Ureter (tissue), 1 donor: ENCODE results near the gene C10orf67. TPM values are rescaled to one million over a fixed set of nuclear protein-coding genes. Genes with fewer than 3 reads are reported as not detected.
"Not testable (repeated sequence)": the region's sequence is repeated elsewhere in the genome, so short reads cannot be mapped to it uniquely, and the experiment has no call there.

Source experiments
- DNase-seq: peaks from one replicate; pipeline ENCODE4 v3.0.0-alpha.2; 2020; ENCODE audit warnings: low spot score
- total RNA-seq: library from RNA; stranded (reverse); gene quantifications from one replicate; pipeline ENCODE4 v1.2.4, GENCODE V29; 2023
- donor health status: DM: yes; HTN: yes; CAD: no.

C10orf67 gene
- total RNA-seq, 1 donor from 2014 or later = not detected

DNA sequence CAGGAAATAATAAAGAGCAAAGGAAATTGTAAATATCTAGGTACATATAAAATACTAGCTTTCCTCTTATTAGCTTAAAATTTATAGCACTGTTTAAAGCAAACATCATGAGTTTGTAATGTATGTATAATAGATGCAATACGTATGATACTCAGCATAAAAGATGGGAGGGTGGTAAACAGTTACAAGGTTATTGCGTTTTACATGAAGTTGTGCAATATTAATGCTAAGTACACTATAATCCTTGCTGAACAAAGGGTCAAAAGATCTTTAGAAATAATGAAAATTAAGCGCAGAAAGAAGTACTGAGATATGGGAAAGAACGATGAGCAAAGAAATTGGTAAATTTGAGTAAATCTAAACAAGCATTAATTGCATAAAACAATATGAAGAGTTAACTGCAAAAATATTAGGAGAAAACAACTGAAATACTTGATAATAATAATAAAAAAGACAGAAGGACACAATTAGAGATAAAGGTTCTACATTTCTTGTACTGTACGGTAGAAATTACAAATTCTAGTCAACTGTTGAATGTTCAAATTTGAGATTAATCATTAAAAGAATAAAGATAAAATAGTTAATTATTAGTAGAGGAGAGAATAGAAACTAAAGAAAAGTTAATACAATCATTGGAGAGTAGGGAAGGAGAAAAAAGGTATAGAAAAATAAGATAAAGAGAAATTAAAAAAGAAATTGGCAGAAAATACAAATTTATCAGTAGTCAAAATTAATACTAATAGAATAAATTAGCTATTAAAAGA, 17.9 kb downstream of the C10orf67 start:
- no peak for DNase-seq

DNA sequence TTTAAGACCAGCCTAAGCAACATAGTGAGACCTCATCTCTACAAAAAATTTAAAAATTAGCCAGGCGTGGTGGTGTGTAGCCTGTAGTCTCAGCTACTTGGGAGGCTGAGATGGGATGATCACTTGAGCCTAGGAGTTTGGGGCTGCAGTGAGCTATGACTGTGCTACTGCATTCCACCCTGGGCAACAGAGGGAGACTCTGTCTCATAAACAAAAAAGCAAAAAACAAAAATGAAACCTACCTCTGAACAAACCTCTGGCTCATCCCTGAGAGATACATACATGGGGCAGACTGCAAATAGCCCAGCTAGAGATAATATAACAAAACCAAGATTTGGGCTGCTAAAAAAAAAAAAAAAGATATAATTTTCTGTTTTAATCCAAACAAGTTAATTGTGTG, 19.5 kb downstream of the C10orf67 start:
- no peak for DNase-seq

DNA sequence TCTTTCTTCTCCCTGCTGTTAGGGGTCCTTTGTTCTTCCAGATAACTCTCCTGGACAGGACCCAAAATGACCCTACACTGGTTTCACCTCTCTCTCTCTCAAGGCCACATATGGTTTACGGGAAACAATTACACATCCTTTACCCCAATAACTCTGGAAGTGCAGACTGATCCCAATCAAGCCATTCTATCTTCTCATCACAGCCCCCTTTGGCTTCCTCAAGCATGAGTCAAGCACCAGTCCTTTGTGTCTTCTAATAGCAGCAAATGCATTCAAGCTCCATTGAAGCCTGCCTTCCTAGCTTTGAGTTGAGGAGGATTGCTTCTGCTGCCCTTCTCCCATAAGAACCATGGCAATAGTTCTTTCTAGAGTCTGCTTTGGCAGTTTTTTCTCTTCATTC, 20.2 kb downstream of the C10orf67 start:
- no peak for DNase-seq

DNA sequence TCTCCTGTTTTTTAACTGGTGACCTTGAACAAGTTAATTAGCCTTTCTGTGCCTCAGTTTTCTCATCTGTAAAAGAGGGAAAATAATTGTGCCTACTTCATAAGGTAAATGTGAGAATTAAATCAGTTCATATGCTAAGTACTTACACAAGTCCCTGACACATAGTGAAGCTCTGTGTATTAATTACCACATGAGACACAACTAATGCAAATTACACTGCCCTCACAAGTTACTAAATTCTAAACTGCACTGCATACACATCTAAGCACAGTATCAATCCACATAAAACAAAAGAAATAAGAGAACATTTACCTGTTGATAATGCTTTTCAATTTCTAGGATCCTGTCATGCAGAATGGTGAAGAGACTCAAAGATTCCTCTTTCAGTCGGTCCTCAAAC, 22.5 kb downstream of the C10orf67 start:
- DNase-seq = no peak

DNA sequence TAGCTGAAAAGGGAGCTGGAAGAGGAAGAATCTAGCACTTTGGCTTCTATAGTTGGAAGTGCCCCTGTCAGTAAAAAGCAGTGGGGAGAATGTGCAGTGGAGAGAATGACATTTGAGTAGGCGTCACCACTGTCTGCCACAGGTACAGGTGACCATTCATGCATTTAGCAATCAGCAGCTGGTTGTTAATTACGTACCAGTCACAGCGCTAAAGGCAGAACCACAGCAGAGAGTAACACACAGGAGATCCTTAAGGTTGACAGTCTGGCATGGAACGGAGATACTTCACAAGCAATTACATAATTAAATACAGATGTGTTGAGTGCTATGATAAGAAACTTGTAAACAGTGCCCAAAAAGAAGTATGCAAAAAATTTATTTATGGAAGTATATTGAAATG, 24.8 kb downstream of the C10orf67 start:
- DNase-seq = no peak

DNA sequence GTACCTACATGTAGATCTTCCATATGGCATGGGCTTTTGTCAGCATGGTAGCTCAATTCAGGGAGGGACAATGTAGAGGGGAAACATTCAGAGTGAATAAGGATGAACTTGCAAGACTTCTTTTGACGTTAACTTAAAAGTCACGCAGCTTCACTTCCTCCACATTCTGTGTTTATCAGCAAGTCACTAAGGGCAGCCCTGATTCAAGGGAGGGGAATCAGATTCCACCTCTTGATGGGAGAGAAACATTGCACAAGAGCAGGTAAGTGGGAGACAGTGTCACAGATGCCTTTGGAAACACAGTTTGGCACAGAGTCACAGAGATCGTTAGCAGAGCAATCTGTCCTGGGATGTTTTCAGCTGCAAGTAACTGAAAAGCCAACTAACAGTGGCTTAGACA, 26.2 kb downstream of the C10orf67 start:
- no peak for DNase-seq

DNA sequence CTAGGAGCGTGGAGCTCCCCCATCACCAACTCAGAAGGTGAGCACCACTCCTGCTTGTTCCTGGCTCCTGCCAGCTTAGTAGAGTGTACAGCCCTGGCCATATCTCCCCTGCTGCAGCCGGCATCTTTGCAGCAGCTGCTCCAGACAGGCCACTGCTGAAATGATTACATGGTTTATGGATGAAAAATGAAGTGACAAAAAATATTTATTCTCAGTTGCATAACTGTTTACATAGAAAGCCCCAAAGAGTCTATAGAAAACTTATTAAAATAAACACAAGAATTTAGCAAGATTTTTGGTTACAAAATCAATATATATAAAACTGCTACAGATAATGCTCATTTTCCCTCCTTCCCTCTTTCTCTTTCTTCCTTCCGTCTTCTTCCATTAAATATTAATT, 27.2 kb downstream of the C10orf67 start:
- DNase-seq = no peak

DNA sequence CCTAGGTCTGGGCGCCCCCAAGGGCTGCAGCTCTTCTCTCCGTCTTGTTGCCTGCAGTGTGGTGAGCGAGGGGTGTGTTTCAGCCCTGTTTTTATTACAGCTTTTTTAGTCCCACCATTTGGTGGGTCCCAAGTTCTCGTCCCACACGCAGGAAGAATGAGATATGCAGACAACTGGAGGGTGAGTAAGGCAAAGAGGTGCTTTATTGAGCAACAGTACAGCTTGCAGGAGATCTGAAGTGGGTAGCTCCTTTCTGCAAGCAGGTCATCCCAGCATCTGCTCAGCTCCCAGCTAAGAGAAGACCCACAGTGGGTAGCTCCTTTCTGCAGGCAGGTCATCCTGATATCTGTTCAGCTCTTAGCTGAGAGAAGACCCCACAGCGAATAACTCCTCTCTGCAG, 28.2 kb downstream of the C10orf67 start:
- no peak for DNase-seq

DNA sequence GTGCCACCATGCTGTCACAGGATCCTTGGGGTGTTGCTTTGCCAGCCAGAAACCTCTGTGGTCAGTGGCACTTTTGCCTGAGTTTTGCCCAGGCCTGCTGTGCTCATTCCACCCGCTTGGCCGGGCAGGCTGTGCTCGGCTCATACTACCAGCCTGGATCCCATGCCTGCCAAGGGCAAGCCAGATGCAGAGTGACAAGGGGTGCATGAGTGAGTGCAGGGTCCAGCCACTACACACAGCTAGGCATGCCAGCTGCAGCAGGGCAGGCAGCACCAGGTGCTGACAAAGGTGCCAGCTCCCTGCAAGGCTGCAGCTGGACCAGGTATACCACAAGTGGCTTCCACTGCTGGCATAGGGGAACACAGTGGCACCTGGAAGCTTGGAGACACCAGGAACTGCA, 28.6 kb downstream of the C10orf67 start:
- DNase-seq = no peak

DNA sequence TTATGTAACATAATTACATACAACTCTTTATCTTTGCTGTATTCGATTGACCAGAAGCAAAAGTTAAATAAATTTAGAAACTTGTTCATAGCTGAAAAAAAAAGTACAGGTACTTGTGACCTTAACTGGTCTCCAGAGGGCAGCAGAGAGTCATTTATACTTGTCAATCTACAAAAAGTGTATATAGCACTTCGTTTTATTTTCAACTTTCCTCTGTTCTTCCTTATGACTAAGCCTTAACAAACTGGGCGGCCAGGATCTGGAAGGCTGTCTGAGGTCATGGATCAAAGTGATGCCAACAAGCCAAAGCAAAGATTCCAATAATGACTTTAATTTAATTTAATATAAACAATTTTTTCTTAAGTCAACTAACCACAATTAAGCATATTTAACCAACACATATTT, 29.8 kb downstream of the C10orf67 start:
- peak; percentile 59 for DNase-seq

DNA sequence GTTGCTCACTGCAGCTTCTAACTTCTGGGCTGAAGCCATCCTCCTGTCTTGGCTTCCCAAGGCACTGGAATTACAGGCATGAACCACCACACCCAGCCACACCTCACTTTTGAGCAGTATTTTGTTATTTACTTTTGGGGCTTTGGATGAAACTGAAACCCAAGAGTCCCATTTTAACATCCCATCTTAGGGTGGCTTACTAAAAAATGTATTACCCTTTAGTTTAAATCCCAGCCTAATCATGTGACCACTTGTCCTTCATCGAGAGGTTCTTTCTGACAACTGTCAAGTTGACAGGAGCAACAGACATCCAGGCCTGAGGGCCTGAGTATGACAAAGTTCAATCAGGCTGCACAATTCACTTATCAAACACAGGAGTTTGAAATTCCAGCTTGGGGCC, 33.6 kb downstream of the C10orf67 start:
- DNase-seq = no peak

DNA sequence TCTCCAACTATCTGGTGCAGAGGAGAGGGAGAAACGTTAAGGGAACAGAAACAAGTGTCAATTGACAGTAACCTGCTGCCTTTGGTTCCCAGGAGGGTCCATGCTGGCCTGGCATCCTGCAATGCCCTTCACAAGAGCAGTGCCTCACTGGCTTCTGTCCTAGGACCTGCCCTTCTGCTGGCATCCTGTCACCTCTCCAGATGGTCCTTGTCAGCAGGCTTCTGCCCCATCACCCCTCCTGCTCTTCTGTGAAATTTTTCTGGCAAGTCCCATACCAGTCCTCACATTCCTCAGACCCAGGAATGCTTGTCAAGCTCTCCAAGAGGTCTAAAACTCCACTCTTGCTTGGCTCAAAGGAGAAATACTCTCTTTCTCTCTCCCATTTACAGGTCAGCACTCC, 34.2 kb downstream of the C10orf67 start:
- no peak for DNase-seq

DNA sequence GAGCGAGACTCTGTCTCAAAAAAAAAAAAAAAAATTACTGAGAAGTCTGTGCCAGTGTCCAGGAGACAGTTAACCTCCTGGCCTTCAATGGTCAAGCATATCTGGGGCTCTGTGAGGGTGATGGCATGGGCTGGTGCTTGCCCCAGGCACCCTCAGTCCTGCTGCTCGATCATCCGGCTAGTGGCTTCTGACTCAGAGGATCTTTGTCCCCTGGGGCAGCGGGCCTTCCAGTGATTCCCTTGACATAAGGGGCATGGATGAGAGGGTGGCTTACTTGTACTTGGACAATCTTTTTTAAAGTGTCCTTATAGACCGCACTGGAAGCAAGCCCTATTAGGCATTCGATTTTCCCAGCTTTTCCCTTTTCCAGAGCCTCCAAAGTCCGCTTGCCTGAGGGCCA, 44.6 kb downstream of the C10orf67 start:
- not testable (repeated sequence) for DNase-seq

DNA sequence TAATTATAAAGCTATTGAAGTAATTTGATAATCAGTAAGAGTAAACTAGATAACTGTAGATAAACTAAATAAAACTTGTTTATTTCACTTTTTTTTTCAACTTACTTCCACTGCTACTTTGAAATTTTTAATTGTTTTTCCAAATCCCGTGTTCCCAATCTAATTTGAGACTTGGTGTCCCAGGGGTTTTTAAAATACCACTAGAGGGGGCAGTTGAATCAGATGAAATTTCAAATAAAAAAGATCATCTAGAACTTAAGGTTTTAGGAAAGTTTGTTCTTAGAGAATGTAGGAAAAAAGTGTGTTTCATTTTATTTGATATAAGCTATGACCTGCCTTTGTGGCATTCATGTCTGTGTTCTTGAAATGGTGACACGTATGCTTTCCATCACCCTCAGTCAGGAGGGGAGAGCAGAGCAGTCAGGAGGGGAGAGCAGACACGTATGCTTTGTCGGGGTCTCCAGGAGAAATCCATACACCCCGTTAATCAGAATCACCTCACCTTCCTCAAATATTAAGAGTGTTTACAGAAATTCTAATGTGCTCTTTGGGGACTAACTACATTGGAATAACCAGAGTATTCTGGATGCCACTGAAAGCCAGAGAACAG, 49.9 kb downstream of the C10orf67 start:
- DNase-seq = no peak

DNA sequence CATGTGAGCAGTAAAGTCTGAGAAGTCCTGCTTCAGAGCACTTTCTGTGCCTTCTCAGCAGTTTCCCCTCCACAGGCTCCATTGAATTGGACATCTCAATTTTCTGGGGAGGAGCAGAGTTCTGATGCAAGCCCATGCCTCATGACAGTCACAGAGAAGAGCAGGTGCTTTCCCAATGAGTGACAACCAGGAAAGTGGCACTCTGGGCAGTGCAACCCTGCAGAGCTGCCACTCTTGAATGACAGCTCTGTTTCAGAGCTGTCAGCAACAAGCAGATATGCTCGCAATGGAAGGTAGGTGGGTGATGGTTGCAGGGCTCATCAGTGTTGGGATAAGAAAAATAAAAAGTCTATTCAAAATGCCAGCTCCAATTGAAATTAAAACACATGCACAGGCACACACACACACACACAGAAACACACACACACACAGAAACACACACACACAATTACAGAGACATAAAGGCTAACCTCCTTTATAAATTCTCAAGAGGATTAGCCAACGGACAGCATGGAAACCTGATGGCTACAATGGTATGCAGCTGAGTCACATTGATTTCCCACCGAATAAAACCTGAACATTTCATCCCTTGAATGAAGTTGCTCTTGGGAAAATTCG, 50.5 kb downstream of the C10orf67 start:
- no peak for DNase-seq

DNA sequence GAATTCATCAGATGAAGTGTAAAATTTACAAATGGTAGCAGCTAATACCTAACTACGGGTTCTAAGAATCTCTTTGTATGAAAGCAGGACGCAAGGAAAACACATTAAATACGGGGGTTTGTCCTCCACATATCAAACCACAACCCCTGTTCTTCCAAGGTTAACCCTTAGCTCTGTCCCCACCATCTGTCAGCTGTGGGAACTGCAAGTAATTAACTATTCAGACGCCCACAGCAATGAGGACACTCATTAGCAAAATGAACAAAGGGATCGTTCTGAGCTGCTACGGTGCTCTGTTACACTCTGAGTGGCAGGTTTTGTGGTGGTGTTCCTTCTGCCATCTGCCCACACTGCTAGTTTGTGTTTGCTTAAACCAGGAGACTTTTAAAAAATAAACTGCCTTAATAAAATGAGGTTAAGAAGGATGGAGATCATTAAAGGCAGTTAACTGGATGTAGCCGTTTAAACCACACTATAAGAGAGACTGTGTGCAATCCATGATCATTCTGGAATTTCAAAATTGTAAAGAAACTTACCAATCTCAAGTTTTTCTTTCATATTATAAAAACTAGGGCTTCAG, 51.4 kb downstream of the C10orf67 start:
- no peak for DNase-seq

DNA sequence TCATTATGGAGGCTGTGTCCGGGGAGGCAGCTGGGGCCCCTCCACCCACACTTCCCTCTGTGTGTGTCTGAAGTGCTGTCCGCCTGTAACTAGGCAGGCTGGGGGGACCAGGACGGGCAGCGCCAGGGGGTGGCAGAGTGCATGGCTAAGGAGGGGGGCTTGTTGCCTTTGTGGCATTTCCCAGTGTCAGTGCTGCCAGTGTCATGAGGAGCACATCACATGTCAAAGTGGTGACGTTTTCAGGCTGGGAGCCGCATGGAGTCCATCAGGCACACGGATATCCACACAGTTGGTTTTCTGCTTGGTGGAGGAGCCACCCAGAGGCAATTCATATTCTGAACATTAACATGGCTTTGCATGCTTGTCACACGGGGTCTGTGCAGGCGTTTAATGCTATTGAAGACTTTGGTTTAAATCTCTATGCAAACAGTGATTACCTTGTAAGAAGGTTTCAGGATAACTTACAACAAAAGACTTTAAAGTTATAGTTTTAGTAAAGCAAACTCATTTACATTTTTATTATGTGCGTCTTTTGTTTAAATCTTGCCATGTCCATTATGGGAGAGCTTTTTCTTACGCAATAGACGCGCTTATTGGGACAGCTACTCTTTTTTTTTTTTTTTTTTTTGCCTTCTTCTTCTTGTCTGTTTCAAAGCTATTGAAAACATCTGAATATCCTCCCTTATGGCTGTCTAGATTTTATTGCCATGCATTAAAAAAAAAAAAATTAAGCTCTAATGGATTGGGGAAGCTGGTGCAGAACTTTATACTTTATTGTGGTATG, 52.9 kb downstream of the C10orf67 start:
- no peak for DNase-seq

DNA sequence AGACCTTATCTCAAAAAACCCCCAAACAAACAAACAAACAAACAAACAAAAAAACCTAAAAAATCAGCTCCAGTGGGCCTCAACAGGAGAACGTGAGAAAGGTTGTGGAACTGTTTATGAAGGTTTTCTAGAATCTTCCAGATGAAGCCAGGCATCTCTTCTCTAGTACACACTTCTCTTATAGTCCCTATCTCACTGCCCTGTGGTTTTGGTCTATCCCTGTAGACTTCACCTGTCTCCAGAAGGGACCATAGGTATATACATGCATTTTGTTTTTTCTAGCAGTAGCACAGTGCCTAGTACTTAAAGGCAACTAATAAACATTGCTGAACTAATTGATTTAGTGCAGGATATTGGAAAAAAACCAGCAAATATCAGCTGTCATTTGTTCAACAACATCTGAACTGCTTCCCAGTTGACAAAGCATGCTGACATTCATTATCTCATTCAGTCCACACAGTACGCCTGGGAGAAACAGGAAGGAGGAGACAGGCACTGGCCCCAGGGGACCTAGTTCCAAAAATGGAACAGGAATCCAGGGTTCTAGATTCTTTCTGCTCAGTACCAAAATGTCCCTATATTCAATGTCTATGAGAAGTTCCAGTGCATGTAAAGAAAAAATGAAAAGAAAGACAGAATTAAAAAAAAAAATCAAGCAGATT, 59.8 kb downstream of the C10orf67 start:
- no peak for DNase-seq

DNA sequence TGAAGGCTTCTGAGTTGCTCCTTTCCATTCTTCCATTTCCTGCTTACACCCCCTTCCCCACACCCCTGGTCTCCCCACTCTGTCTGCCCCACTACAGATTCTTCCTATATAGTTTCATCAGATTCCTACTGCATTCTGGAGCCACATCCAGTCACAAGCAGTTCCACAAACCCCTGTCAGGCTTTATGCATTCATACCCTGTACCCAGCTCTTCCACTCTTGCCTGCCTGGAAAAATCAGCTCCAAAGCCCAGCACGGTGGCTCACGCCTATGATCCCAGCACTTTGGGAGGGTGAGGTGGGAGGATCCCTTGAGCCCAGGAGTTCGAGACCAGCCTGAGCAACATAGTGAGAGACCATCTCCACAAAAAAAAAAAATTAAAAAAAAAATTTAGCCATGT, 60.4 kb downstream of the C10orf67 start:
- DNase-seq = no peak

DNA sequence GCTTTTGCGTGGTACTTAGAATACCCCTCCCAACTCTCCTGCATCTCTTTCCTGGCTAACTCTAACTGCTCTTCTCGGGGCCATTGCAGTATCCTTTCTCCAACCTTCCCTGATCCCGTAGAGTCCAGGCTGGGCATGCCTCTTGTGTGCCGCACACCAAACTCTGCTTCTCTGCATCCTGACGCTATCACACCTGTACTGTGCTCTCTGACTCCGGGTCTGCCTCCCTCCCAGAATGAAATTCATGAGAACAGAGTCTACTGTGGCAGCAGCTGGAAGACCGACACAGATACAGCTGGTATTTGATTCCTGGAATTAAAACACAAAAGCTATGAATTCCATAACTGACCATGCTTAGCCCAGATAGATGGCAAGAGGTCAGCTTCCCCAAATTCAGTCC, 60.9 kb downstream of the C10orf67 start:
- DNase-seq = no peak

DNA sequence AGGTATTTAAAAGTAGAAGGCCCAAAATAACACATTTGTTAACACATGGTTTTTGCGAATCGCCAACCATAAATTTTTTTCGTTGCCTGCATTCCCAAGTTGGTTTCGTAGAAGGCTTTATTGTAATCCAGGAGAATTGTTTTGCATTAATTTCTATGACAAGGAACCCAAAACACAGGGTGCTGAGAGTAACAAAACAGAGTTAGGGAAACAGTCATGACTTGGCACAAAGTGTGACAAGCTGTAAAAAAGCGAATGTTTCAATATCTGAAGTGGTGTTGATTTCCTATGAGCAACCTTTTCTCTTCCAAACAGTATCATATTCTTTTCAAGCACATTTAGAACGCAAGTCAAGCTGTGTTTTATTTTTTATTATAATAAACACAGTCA, 63.6 kb downstream of the C10orf67 start:
- no peak for DNase-seq
